ENCODE data around the gene CRADD.

DNA sequence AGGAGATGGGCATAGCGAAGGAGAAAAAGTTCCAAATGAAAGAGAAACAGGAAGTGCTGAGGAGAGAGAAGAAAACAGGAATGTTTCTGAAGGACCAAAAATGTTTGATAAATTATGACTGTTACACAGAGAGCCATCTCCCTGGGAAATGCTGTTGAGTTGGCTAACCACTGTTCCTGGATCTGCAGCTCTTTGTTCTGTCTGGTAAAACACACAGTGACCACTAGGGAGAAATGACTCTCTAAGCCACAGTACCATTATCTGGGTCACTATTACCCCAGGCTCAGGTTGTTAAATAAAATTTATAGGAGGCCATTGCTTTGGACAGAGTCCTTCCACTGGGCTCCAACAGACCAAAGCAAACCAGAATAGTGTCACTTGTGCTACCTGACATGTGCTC, 219.3 kb downstream of the CRADD start:
- TF ChIP-seq EZH2 (IDR thresholded peaks at IDR 0.05; ENCODE audit: insufficient read depth, poor library complexity, severe bottlenecking) (no peak), EZH2phosphoT487 (IDR thresholded peaks at IDR 0.05; ENCODE audit: insufficient read depth, low read depth) (no peak)

Data from GM23248 (cell line).